ENCODE results near the gene CYTH4. TPM values are rescaled to one million over a fixed set of nuclear protein-coding genes. Genes with fewer than 3 reads are reported as not detected.

Gene CYTH4
- total and polyA plus RNA-seq, 7 experiments from 2014 or later, result 49.5 to 227 (median 135) TPM

- no peak for DNase-seq
- peaks cover 0 to 7% of the 10 kb centered on the region in 2 donors for H3K4me1 ChIP-seq (ENCODE audit: control insufficient read depth in 2 of 2, insufficient read depth in 2 of 2, low read length in 2 of 2)
- no peak overlapping the region for H3K4me3 ChIP-seq (ENCODE audit: low read length)
- intact Hi-C loops (cut with micrococcal nuclease), result no loop called here
- H3K36me3 ChIP-seq (ENCODE audit: control insufficient read depth in 2 of 3, insufficient read depth in 3 of 3, low read length in 3 of 3), result no peaks in the 10 kb centered on the region
- H3K27me3 ChIP-seq (ENCODE audit: control insufficient read depth in 2 of 2, insufficient read depth in 2 of 2, low read length in 2 of 2), result peaks cover 0 to 18% of the 10 kb centered on the region in 2 donors
- Mint-ChIP-seq H3K27ac (no peak overlapping the region), H3K9me3 (peaks cover 0 to 1% (median 0%) of the 10 kb centered on the region in 11 donors), H3K27me3 (peaks cover 38 to 71% (median 52%) of the 10 kb centered on the region in 5 donors), H3K4me1 (peaks cover 0 to 15% (median 12%) of the 10 kb centered on the region in 7 donors), H3K36me3 (no peaks in the 10 kb centered on the region), H3K4me3 (peak overlapping the region in 9 of 10 donors; percentile 10 to 64 (median 51))
- no peak overlapping the region for H3K27ac ChIP-seq (ENCODE audit: low read depth, low read length)
- POLR2A ChIA-PET, result interaction anchor here (2.5 kb wide), 1 partner anchor 18 kb away, joined by 7 read pairs; no protein-coding TSS in a partner anchor
- no peak for ATAC-seq
- no peaks in the 10 kb centered on the region for H3K9me3 ChIP-seq (ENCODE audit: control insufficient read depth in 2 of 3, low read length in 3 of 3)
- CTCF ChIA-PET, result interaction anchor here (0.7 to 1.2 kb wide), 2 partner anchors 17 to 853 kb away, joined by 3 read pairs; no protein-coding TSS in a partner anchor
These were observed 51.6 kb downstream of the CYTH4 start for GRCh38 chr22:37333724-37334460.

GRCh38 chr22:37334461-37334858 is 52.2 kb downstream of the CYTH4 start:
- no peak overlapping the region for H3K27ac Mint-ChIP-seq
- peaks cover 0 to 7% of the 10 kb centered on the region in 2 donors for H3K4me1 ChIP-seq (ENCODE audit: control insufficient read depth in 2 of 2, insufficient read depth in 2 of 2, low read length in 2 of 2)
- no peaks in the 10 kb centered on the region for H3K36me3 ChIP-seq (ENCODE audit: control insufficient read depth in 2 of 3, insufficient read depth in 3 of 3, low read length in 3 of 3)
- no peaks in the 10 kb centered on the region for H3K36me3 Mint-ChIP-seq
- no peak overlapping the region for H3K27ac ChIP-seq (ENCODE audit: low read depth, low read length)
- peaks cover 0 to 1% (median 0%) of the 10 kb centered on the region in 11 donors for H3K9me3 Mint-ChIP-seq
- ChIA-PET POLR2A (interaction anchor here (2.5 kb wide), 1 partner anchor 18 kb away, joined by 7 read pairs; no protein-coding TSS in a partner anchor), CTCF (interaction anchor here (1.2 kb wide), 1 partner anchor 18 kb away, joined by 3 read pairs; no protein-coding TSS in a partner anchor)
- no peak overlapping the region for H3K4me3 ChIP-seq (ENCODE audit: low read length)
- DNase-seq, result no peak
- peaks cover 0 to 15% (median 12%) of the 10 kb centered on the region in 7 donors for H3K4me1 Mint-ChIP-seq
- H3K27me3 ChIP-seq (ENCODE audit: control insufficient read depth in 2 of 2, insufficient read depth in 2 of 2, low read length in 2 of 2), result peaks cover 0 to 18% of the 10 kb centered on the region in 2 donors
- H3K4me3 Mint-ChIP-seq, result peak overlapping the region in 7 of 10 donors; percentile 10 to 64 (median 57)
- peaks cover 36 to 65% (median 48%) of the 10 kb centered on the region in 5 donors for H3K27me3 Mint-ChIP-seq
- no peaks in the 10 kb centered on the region for H3K9me3 ChIP-seq (ENCODE audit: control insufficient read depth in 2 of 3, low read length in 3 of 3)
- ATAC-seq, result no peak
- intact Hi-C loops (cut with micrococcal nuclease), result no loop called here

GRCh38 chr22:37334859-37335805 is 52.8 kb downstream of the CYTH4 start:
- H3K27me3 ChIP-seq (ENCODE audit: control insufficient read depth in 2 of 2, insufficient read depth in 2 of 2, low read length in 2 of 2), result peaks cover 0 to 18% of the 10 kb centered on the region in 2 donors
- H3K36me3 ChIP-seq (ENCODE audit: control insufficient read depth in 2 of 3, insufficient read depth in 3 of 3, low read length in 3 of 3), result no peaks in the 10 kb centered on the region
- intact Hi-C loops (cut with micrococcal nuclease), result no loop called here
- no peak overlapping the region for H3K4me3 ChIP-seq (ENCODE audit: low read length)
- H3K9me3 ChIP-seq (ENCODE audit: control insufficient read depth in 2 of 3, low read length in 3 of 3), result no peaks in the 10 kb centered on the region
- H3K36me3 Mint-ChIP-seq, result no peaks in the 10 kb centered on the region
- ATAC-seq, result no peak
- peak overlapping the region in 5 of 10 donors; percentile 6 to 56 (median 18) for H3K4me3 Mint-ChIP-seq
- H3K27ac Mint-ChIP-seq, result no peak overlapping the region
- POLR2A ChIA-PET, result interaction anchor here (2.5 kb wide), 1 partner anchor 19 kb away, joined by 7 read pairs; no protein-coding TSS in a partner anchor
- H3K4me1 Mint-ChIP-seq, result peaks cover 0 to 15% (median 12%) of the 10 kb centered on the region in 7 donors
- H3K4me1 ChIP-seq (ENCODE audit: control insufficient read depth in 2 of 2, insufficient read depth in 2 of 2, low read length in 2 of 2), result peaks cover 0 to 7% of the 10 kb centered on the region in 2 donors
- DNase-seq, result no peak
- no peak overlapping the region for H3K27ac ChIP-seq (ENCODE audit: low read depth, low read length)
- peaks cover 34 to 59% (median 43%) of the 10 kb centered on the region in 5 donors for H3K27me3 Mint-ChIP-seq
- peaks cover 0 to 1% (median 0%) of the 10 kb centered on the region in 11 donors for H3K9me3 Mint-ChIP-seq
- CTCF ChIA-PET, result interaction anchor here (1.2 kb wide), 1 partner anchor 19 kb away, joined by 3 read pairs; no protein-coding TSS in a partner anchor

- Histone ChIP-seq H3K36me3 (ENCODE audit: control insufficient read depth in 2 of 3, insufficient read depth in 3 of 3, low read length in 3 of 3) (no peaks in the 10 kb centered on the region), H3K4me3 (ENCODE audit: low read length) (no peak overlapping the region), H3K27ac (ENCODE audit: low read depth, low read length) (no peak overlapping the region), H3K9me3 (ENCODE audit: control insufficient read depth in 2 of 3, low read length in 3 of 3) (no peaks in the 10 kb centered on the region), H3K27me3 (ENCODE audit: control insufficient read depth in 2 of 2, insufficient read depth in 2 of 2, low read length in 2 of 2) (peaks cover 0 to 18% of the 10 kb centered on the region in 2 donors), H3K4me1 (ENCODE audit: control insufficient read depth in 2 of 2, insufficient read depth in 2 of 2, low read length in 2 of 2) (peaks cover 0 to 7% of the 10 kb centered on the region in 2 donors)
- POLR2A ChIA-PET, result no interaction called here
- intact Hi-C loops (cut with micrococcal nuclease), result no loop called here
- Mint-ChIP-seq H3K36me3 (no peaks in the 10 kb centered on the region), H3K27ac (no peak overlapping the region), H3K9me3 (peaks cover 0 to 1% (median 0%) of the 10 kb centered on the region in 11 donors), H3K4me1 (peaks cover 0 to 15% (median 12%) of the 10 kb centered on the region in 7 donors), H3K27me3 (peaks cover 34 to 57% (median 42%) of the 10 kb centered on the region in 5 donors), H3K4me3 (peak overlapping the region in 2 of 10 donors; percentile 47 to 56)
- CTCF ChIA-PET, result no interaction called here
- no peak for DNase-seq
- ATAC-seq, result no peak
These were observed 53.5 kb downstream of the CYTH4 start for GRCh38 chr22:37335806-37336199.

- Mint-ChIP-seq H3K4me1 (peaks cover 0 to 14% (median 12%) of the 10 kb centered on the region in 7 donors), H3K4me3 (no peak overlapping the region), H3K9me3 (peaks cover 0 to 1% (median 0%) of the 10 kb centered on the region in 11 donors), H3K27ac (no peak overlapping the region), H3K36me3 (no peaks in the 10 kb centered on the region), H3K27me3 (peaks cover 31 to 58% (median 37%) of the 10 kb centered on the region in 5 donors)
- Histone ChIP-seq H3K9me3 (ENCODE audit: control insufficient read depth in 2 of 3, low read length in 3 of 3) (no peaks in the 10 kb centered on the region), H3K4me1 (ENCODE audit: control insufficient read depth in 2 of 2, insufficient read depth in 2 of 2, low read length in 2 of 2) (peaks cover 0 to 7% of the 10 kb centered on the region in 2 donors), H3K36me3 (ENCODE audit: control insufficient read depth in 2 of 3, insufficient read depth in 3 of 3, low read length in 3 of 3) (no peaks in the 10 kb centered on the region), H3K27ac (ENCODE audit: low read depth, low read length) (no peak overlapping the region), H3K27me3 (ENCODE audit: control insufficient read depth in 2 of 2, insufficient read depth in 2 of 2, low read length in 2 of 2) (peaks cover 0 to 18% of the 10 kb centered on the region in 2 donors), H3K4me3 (ENCODE audit: low read length) (no peak overlapping the region)
- no peak for DNase-seq
- intact Hi-C loops (cut with micrococcal nuclease), result no loop called here
- ChIA-PET POLR2A (no interaction called here), CTCF (no interaction called here)
- no peak for ATAC-seq
These were observed 54.3 kb downstream of the CYTH4 start for GRCh38 chr22:37336579-37336978.

- Mint-ChIP-seq H3K9me3 (peaks cover 0 to 1% (median 0%) of the 10 kb centered on the region in 11 donors), H3K4me1 (peaks cover 5 to 20% (median 14%) of the 10 kb centered on the region in 7 donors), H3K27ac (peak overlapping the region in 1 of 9 donors; percentile 29), H3K27me3 (peaks cover 26 to 56% (median 32%) of the 10 kb centered on the region in 5 donors), H3K4me3 (no peak overlapping the region), H3K36me3 (no peaks in the 10 kb centered on the region)
- Histone ChIP-seq H3K27me3 (ENCODE audit: control insufficient read depth in 2 of 2, insufficient read depth in 2 of 2, low read length in 2 of 2) (peaks cover 0 to 15% of the 10 kb centered on the region in 2 donors), H3K9me3 (ENCODE audit: control insufficient read depth in 2 of 3, low read length in 3 of 3) (no peaks in the 10 kb centered on the region), H3K36me3 (ENCODE audit: control insufficient read depth in 2 of 3, insufficient read depth in 3 of 3, low read length in 3 of 3) (no peaks in the 10 kb centered on the region), H3K4me1 (ENCODE audit: control insufficient read depth in 2 of 2, insufficient read depth in 2 of 2, low read length in 2 of 2) (peaks cover 0 to 7% of the 10 kb centered on the region in 2 donors), H3K27ac (ENCODE audit: low read depth, low read length) (no peak overlapping the region), H3K4me3 (ENCODE audit: low read length) (no peak overlapping the region)
- no peak for ATAC-seq
- intact Hi-C loops (cut with micrococcal nuclease), result no loop called here
- CTCF ChIA-PET, result no interaction called here
- POLR2A ChIA-PET, result no interaction called here
- DNase-seq, result no peak
These were observed 55.1 kb downstream of the CYTH4 start for GRCh38 chr22:37337204-37337943.

Data from naive thymus-derived CD4-positive, alpha-beta T cell (primary cell).